H9 (cell line): ENCODE data around the gene RCN1. TPM values are rescaled to one million over a fixed set of nuclear protein-coding genes. Genes with fewer than 3 reads are reported as not detected.

Experiments used
- DNase-seq: peaks from one replicate; pipeline ENCODE4 v3.0.0-alpha.2; 2017
- H2AFZ ChIP-seq: one replicate; pipeline ENCODE4 v1.6.1; 2013; ENCODE audit warnings: mild to moderate bottlenecking, low read length, control low read depth, moderate library complexity
- H2AK5ac ChIP-seq: 2 replicates; pipeline ENCODE4 v1.6.1; 2013; ENCODE audit warnings: low read length, control low read depth, mixed read lengths; ENCODE audit not compliant: insufficient read length
- H2BK120ac ChIP-seq: one replicate; pipeline ENCODE4 v1.6.1; 2013; ENCODE audit warnings: low read depth, mild to moderate bottlenecking, low read length, control low read depth, inconsistent platforms; ENCODE audit not compliant: poor library complexity, severe bottlenecking
- H2BK12ac ChIP-seq: 2 replicates; pipeline ENCODE4 v1.6.1; 2013; ENCODE audit warnings: low read length, control low read depth, mixed read lengths, low read depth; ENCODE audit not compliant: insufficient read length
- H2BK15ac ChIP-seq: 2 replicates; pipeline ENCODE4 v1.6.1; 2013; ENCODE audit warnings: low read depth, low read length, control low read depth
- H2BK20ac ChIP-seq: one replicate; pipeline ENCODE4 v1.6.1; 2013; ENCODE audit warnings: low read depth, mild to moderate bottlenecking, low read length, control low read depth, inconsistent platforms; ENCODE audit not compliant: poor library complexity, severe bottlenecking
- H2BK5ac ChIP-seq: 2 replicates; pipeline ENCODE4 v1.6.1; 2013; ENCODE audit warnings: low read length, control low read depth, mixed read lengths; ENCODE audit not compliant: insufficient read length
- H3K14ac ChIP-seq: 2 replicates; pipeline ENCODE4 v1.6.1; 2013; ENCODE audit warnings: low read length, control low read depth; ENCODE audit not compliant: insufficient read depth
- H3K18ac ChIP-seq: 2 replicates; pipeline ENCODE4 v1.6.1; 2013; ENCODE audit warnings: low read depth, mild to moderate bottlenecking, mixed read lengths, low read length, control low read depth; ENCODE audit not compliant: insufficient read length
- H3K23ac ChIP-seq: 2 replicates; pipeline ENCODE4 v1.6.1; 2013; ENCODE audit warnings: low read length, control low read depth, mixed read lengths, low read depth; ENCODE audit not compliant: insufficient read length
- H3K23me2 ChIP-seq: 2 replicates; pipeline ENCODE4 v1.6.1; 2013; ENCODE audit warnings: low read depth, mild to moderate bottlenecking, mixed read lengths, low read length, control low read depth; ENCODE audit not compliant: insufficient read length, poor library complexity, severe bottlenecking
- H3K27ac ChIP-seq: 2 replicates; pipeline ENCODE4 v1.5.1; 2013; ENCODE audit warnings: low read length, control low read depth, mixed read lengths, low read depth; ENCODE audit not compliant: insufficient read length
- H3K27me3 ChIP-seq: 2 replicates; pipeline ENCODE4 v1.6.1; 2013; ENCODE audit warnings: low read length, control low read depth, inconsistent platforms; ENCODE audit not compliant: insufficient read depth
- H3K4ac ChIP-seq: 2 replicates; pipeline ENCODE4 v1.6.1; 2013; ENCODE audit warnings: low read depth, mild to moderate bottlenecking, control low read depth, inconsistent platforms, low read length, moderate library complexity
- H3K4me1 ChIP-seq: 2 replicates; pipeline ENCODE4 v1.6.1; 2013; ENCODE audit warnings: low read length, control low read depth, inconsistent platforms; ENCODE audit not compliant: insufficient read depth
- H3K4me2 ChIP-seq: 2 replicates; pipeline ENCODE4 v1.6.1; 2013; ENCODE audit warnings: low read length, control low read depth, mixed read lengths; ENCODE audit not compliant: insufficient read length, insufficient read depth
- H3K56ac ChIP-seq: 2 replicates; pipeline ENCODE4 v1.6.1; 2013; ENCODE audit warnings: low read depth, mild to moderate bottlenecking, mixed read lengths, low read length, control low read depth; ENCODE audit not compliant: insufficient read length
- H3K79me1 ChIP-seq: 2 replicates; pipeline ENCODE4 v1.6.1; 2013; ENCODE audit warnings: low read depth, mild to moderate bottlenecking, moderate library complexity, low read length, control low read depth, inconsistent platforms; ENCODE audit not compliant: insufficient read depth, poor library complexity, severe bottlenecking
- H3K79me2 ChIP-seq: 2 replicates; pipeline ENCODE4 v1.6.1; 2013; ENCODE audit warnings: low read length, control low read depth, inconsistent platforms; ENCODE audit not compliant: insufficient read depth
- H3K9ac ChIP-seq: 2 replicates; pipeline ENCODE4 v1.6.1; 2013; ENCODE audit warnings: low read length, control low read depth, mixed read lengths; ENCODE audit not compliant: insufficient read length; ENCODE audit errors: extremely low read depth
- H3K9me3 ChIP-seq: one replicate; pipeline ENCODE4 v1.6.1; 2013; ENCODE audit warnings: low read depth, low read length, inconsistent platforms; ENCODE audit not compliant: control insufficient read depth
- H3T11ph ChIP-seq: one replicate; pipeline ENCODE4 v1.6.1; 2013; ENCODE audit warnings: mild to moderate bottlenecking, low read length, control low read depth, inconsistent platforms
- H4K20me1 ChIP-seq: one replicate; pipeline ENCODE4 v1.6.1; 2013; ENCODE audit not compliant: control insufficient read depth, insufficient read length, insufficient read depth
- H4K5ac ChIP-seq: 2 replicates; pipeline ENCODE4 v1.6.1; 2013; ENCODE audit warnings: low read depth, mild to moderate bottlenecking, mixed read lengths, low read length, control low read depth; ENCODE audit not compliant: insufficient read length
- H4K8ac ChIP-seq: replicated peaks from 2 replicates; pipeline ENCODE4 v1.6.1; 2013; ENCODE audit warnings: low read length, control low read depth, mixed read lengths, low read depth; ENCODE audit not compliant: insufficient read length
- H4K91ac ChIP-seq: 2 replicates; pipeline ENCODE4 v1.6.1; 2013; ENCODE audit warnings: low read depth, mild to moderate bottlenecking, moderate library complexity, mixed read lengths, low read length, control low read depth; ENCODE audit not compliant: insufficient read length
- H3K27ac Mint-ChIP-seq, 3 experiments: 2 replicates in 2 of 3; 3 replicates in 1 of 3; pipeline ENCODE4 v1.8.0; 2020 to 2021; ENCODE audit warnings: mixed read lengths in 3 of 3, mild to moderate bottlenecking in 1 of 3, moderate library complexity in 1 of 3
- H3K27me3 Mint-ChIP-seq: 2 replicates; pipeline ENCODE4 v1.8.0; 2021; ENCODE audit warnings: low read depth, mild to moderate bottlenecking, moderate library complexity, mixed read lengths
- H3K36me3 Mint-ChIP-seq, 3 experiments: 2 replicates in 2 of 3; 3 replicates in 1 of 3; pipeline ENCODE4 v1.8.0; 2020 to 2021; ENCODE audit warnings: low read depth in 3 of 3, mixed read lengths in 3 of 3; ENCODE audit not compliant: insufficient read depth in 1 of 3
- H3K4me1 Mint-ChIP-seq, 2 experiments: 2 replicates each; pipeline ENCODE4 v1.8.0; 2020; ENCODE audit warnings: mixed read lengths in 2 of 2
- H3K4me3 Mint-ChIP-seq, 2 experiments: 2 replicates in 1 of 2; 3 replicates in 1 of 2; pipeline ENCODE4 v1.8.0; 2020 to 2021; ENCODE audit warnings: mild to moderate bottlenecking in 2 of 2, mixed read lengths in 2 of 2, moderate library complexity in 1 of 2
- H3K9me3 Mint-ChIP-seq, 2 experiments: 2 replicates in 1 of 2; 3 replicates in 1 of 2; pipeline ENCODE4 v1.8.0; 2020; ENCODE audit warnings: mild to moderate bottlenecking in 2 of 2, mixed read lengths in 2 of 2, moderate library complexity in 1 of 2
- WGBS: extraction: QIAGEN DNeasy Blood & Tissue Kit; methylation state at CpG from one replicate; pipeline ENCODE4 v1.1.7; 2013; ENCODE audit warnings: missing lambda C conversion rate, low lambda C conversion rate, mixed read lengths; ENCODE audit not compliant: insufficient read length; ENCODE audit errors: extremely low coverage; 5-methylcytosine and 5-hydroxymethylcytosine counted together
- total RNA-seq: library from RNA; stranded (reverse); gene quantifications from 2 replicates; pipeline ENCODE4 v1.2.1, GENCODE V29; 2021
- TF ChIP-seq, protein P1 (sequence below): fragments of 200-600 bp; sonication (generic); conservative IDR thresholded peaks from 3 replicates; pipeline ENCODE4 v1.8.0; 2021; ENCODE audit warnings: antibody characterized with exemption, mild to moderate bottlenecking

The RCN1 gene
- total RNA-seq, 1 experiment from 2014 or later: 109 TPM

DNA sequence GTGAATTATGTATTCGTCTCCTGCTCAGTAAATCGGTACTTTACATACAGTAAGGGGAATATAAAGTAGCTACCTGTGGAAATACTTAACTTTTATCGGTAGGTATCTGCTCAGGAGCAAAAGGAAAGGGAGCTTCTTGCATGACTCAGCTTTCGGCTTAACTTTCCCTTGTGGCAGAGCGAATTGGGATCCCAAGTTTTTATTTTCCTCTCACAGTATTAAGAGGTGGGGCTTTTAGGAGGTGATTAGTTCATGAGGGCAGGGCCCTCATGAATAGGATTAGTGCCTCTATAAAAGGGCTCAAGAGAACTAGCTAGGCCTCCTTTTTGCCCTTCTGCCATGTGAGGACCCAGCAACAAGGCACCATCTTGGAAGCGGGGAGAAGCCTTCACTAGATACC, 18.7 kb downstream of the RCN1 start:
- Histone ChIP-seq H4K8ac (no peak overlapping the region), H2BK15ac (no peak overlapping the region), H2AFZ (no peak overlapping the region), H3K56ac (no peak overlapping the region), H3K23me2 (no peaks in the 10 kb centered on the region), H3K79me2 (no peaks in the 10 kb centered on the region), H2BK12ac (no peak overlapping the region), H4K91ac (no peak overlapping the region), H2BK5ac (no peak overlapping the region), H4K20me1 (no peaks in the 10 kb centered on the region), H3K4me1 (no peaks in the 10 kb centered on the region), H3K9ac (no peak overlapping the region), H3K4ac (no peak overlapping the region), H3K14ac (no peak overlapping the region), H3K79me1 (no peaks in the 10 kb centered on the region), H3K9me3 (no peaks in the 10 kb centered on the region), H4K5ac (no peak overlapping the region), H3K23ac (no peak overlapping the region), H3K18ac (no peak overlapping the region), H2BK20ac (no peak overlapping the region), H2AK5ac (no peak overlapping the region), H3K27me3 (no peaks in the 10 kb centered on the region; the same call in 1 of the 2 replicates), H2BK120ac (no peak overlapping the region), H3T11ph (no peak overlapping the region), H3K27ac (no peak overlapping the region), H3K4me2 (no peak overlapping the region)
- H3K4me1 Mint-ChIP-seq: peaks cover 14 to 15% of the 10 kb centered on the region in 2 experiments
- no peak overlapping the region for H3K4me3 Mint-ChIP-seq
- WGBS: no CpG with 5 or more reads among the region's 6 CpGs
- DNase-seq: no peak
- H3K9me3 Mint-ChIP-seq: no peaks in the 10 kb centered on the region
- TF ChIP-seq, protein P1, sequence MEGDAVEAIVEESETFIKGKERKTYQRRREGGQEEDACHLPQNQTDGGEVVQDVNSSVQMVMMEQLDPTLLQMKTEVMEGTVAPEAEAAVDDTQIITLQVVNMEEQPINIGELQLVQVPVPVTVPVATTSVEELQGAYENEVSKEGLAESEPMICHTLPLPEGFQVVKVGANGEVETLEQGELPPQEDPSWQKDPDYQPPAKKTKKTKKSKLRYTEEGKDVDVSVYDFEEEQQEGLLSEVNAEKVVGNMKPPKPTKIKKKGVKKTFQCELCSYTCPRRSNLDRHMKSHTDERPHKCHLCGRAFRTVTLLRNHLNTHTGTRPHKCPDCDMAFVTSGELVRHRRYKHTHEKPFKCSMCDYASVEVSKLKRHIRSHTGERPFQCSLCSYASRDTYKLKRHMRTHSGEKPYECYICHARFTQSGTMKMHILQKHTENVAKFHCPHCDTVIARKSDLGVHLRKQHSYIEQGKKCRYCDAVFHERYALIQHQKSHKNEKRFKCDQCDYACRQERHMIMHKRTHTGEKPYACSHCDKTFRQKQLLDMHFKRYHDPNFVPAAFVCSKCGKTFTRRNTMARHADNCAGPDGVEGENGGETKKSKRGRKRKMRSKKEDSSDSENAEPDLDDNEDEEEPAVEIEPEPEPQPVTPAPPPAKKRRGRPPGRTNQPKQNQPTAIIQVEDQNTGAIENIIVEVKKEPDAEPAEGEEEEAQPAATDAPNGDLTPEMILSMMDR: no peak
- H3K36me3 Mint-ChIP-seq: peaks cover 0 to 14% (median 5%) of the 10 kb centered on the region in 3 experiments; a peak in 3 of 7 replicates
- H3K27me3 Mint-ChIP-seq: peaks cover 3% of the 10 kb centered on the region; the same call in 1 of the 2 replicates
- H3K27ac Mint-ChIP-seq: no peak overlapping the region
